GM13977 (cell line): Measurements from ENCODE around the gene GALNTL6.
"Not testable (repeated sequence)": the region's sequence is repeated elsewhere in the genome, so short reads cannot be mapped to it uniquely, and the experiment has no call there.

Experiments used
- DNase-seq: peaks from one replicate; pipeline ENCODE4 v3.0.0; 2012; ENCODE audit warnings: low spot score
- in situ Hi-C: fragments of 300-500 bp; cut with MboI; formaldehyde crosslinking; loops from one replicate; pipeline ENCODE4 v1.12.0; 2022; ENCODE audit warnings: low sequenced_read_pairs, low pct_unique_long_range_greater_than_20kb, mixed read lengths, inconsistent platforms; ENCODE audit not compliant: unreplicated experiment
- TF ChIP-seq, protein P1 (sequence below): IDR thresholded peaks from 2 replicates; pipeline ENCODE4 v1.5.1; 2012; ENCODE audit warnings: mild to moderate bottlenecking, control low read depth; ENCODE audit not compliant: insufficient read depth; ENCODE audit errors: extremely low read depth, missing control alignments

The GALNTL6 gene

DNA sequence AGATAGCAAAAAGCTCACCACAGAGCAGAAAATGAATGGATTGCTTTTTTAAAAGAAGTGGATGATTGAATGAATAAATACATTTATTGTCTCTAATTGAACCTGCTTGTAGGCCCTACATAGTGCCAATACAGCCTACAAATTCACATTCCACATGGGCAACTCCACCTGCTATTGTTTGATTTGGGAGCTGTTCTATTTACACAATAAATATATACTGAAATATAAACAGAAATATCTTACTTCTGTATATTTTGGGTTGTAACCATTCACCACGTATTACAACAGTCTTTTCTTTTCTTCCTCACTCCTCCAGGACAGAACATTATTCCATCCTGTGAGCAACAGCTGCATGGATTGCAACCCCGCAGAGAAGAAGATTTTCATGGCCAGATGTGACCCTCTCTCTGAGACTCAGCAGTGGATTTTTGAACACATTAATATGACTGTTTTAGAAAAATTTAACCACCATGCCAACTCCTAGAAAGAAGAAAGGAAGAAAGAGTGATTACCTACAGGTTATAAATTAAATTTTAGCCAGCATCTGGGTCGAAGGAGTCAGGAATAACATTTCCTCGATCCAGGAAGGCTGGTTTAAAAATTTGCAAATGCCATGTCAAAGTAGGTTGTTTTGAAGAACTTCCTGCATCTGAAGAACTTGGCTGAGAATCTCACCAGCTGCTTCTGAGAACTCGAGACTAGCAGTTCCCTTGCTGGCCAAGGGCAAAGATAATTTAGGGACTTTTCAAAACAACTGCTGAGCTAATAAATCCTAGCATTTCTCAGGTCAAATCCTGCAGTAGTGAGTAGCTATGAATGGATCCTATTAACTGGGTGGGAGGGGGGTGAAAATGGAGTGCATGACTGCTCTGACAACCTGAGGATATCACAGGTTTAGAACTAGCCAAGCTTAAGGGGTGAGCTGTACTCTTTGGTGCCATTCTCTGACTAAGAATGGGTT is 1226.7 kb downstream of the GALNTL6 start:
- DNase-seq = no peak
- TF ChIP-seq, protein P1, sequence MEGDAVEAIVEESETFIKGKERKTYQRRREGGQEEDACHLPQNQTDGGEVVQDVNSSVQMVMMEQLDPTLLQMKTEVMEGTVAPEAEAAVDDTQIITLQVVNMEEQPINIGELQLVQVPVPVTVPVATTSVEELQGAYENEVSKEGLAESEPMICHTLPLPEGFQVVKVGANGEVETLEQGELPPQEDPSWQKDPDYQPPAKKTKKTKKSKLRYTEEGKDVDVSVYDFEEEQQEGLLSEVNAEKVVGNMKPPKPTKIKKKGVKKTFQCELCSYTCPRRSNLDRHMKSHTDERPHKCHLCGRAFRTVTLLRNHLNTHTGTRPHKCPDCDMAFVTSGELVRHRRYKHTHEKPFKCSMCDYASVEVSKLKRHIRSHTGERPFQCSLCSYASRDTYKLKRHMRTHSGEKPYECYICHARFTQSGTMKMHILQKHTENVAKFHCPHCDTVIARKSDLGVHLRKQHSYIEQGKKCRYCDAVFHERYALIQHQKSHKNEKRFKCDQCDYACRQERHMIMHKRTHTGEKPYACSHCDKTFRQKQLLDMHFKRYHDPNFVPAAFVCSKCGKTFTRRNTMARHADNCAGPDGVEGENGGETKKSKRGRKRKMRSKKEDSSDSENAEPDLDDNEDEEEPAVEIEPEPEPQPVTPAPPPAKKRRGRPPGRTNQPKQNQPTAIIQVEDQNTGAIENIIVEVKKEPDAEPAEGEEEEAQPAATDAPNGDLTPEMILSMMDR = no peak
- in situ Hi-C loops = no loop called here

DNA sequence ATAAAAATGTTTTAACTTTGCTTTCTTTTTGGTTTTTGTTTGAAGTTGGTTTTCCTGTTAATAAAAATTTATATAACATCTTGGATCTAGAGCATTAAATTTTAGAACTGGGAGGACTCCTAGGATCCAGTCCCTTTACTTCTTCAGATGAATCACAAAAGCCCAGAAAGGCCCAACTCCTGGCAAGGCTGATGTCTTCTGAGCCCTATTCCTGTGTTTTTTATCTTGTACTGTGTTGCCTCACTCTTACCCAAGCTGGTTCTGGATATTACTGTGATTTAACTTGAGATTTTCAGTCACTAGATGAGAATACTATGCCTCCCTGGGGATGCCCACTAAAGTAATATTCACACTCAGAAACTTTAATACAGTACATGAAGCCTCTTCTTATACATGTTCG is 1228.3 kb downstream of the GALNTL6 start:
- DNase-seq = no peak
- in situ Hi-C loops = no loop called here
- TF ChIP-seq, protein P1 = no peak

DNA sequence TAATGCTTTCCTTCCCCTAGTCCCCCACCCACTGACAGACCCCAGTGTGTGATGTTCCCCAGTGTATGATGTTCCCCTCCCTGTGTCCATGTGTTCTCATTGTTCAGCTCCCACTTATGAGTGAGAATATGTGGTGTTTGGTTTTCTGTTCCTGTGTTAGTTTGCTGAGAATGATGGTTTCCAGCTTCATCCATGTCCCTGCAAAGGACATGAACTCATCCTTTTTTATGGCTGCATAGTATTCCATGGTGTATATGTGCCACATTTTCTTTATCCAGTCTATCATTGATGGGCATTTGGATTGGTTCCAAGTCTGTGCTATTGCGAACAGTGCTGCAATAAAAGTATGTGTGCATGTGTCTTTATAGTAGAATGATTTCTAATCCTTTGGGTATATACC is 1228.9 kb downstream of the GALNTL6 start:
- in situ Hi-C loops, DNase-seq: not testable (repeated sequence)

DNA sequence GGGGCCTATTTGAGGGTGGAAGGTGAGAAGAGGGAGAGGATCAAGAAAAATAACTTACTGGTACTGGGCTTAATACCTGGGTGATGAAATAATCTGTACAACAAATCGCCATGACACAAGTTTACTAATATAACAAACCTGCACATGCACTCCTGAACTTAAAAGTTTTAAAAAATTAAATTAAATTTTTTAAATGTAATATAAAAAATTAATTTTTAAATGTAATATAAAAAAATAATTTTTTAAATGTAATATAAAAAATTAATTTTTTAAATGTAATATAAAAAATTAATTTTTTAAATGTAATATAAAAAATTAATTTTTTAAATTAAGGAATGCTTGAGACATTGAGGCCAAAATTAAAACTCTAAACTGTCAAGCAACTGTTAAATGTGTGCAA is 1231.1 kb downstream of the GALNTL6 start:
- DNase-seq = no peak
- in situ Hi-C loops = no loop called here
- TF ChIP-seq, protein P1 = no peak

DNA sequence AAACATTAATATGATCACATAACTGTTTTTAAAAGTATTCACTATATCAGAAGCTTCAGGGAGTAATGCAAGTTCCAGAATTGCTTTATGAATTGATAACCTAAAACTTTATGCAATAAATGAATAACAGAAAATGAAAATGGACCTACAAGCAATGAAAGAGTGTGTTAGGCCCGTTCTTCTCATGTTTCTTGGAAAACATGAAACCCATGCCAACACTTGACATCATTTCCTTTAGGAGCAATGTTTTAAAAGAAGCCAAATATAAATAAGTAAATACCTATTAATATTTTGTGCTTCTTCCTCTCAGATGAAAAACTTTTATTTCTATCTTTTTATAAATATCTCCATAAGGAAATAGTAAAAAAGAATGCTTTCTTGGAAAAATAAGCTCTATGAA is 1232.4 kb downstream of the GALNTL6 start:
- no peak for DNase-seq
- in situ Hi-C loops = no loop called here
- TF ChIP-seq, protein P1 = no peak

DNA sequence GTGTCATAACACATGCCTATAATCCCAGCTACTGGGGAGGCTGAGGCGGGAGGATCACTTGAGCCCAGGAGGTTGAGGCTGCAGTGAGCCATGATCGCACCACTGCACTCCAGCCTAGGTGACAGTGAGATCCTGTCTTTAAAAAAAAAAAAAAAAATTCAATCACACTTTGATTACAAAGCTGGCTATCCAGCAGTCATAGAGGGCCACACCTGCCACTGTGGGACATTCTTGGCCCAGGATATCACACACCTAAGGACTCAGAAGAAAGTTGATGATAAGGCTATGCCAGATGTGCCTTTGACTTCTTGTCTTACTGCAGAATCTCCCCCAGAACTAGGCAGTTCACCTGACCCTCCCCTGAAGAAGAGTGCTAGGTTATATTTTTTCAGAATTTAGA is 1232.9 kb downstream of the GALNTL6 start:
- in situ Hi-C loops = no loop called here
- TF ChIP-seq, protein P1 = no peak

DNA sequence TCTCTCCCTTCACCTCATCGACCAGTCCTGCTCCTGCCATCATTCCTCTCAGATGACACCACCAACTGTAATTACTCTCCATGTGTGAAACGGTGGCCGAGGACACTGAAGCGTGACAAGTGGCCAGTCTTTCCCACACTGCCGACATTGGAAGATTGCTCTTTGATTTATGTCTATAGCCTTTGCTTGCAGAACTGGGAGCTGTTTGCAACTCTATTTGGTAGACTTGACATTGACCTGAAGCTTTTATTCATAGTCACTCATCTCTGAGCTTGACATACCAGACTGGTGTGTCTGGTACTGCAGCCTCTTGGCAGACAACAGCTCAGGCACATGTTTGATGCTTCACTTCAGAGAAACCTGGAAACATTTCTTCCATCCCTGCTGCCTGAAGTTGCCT is 1233.6 kb downstream of the GALNTL6 start:
- DNase-seq = no peak
- TF ChIP-seq, protein P1 = no peak
- in situ Hi-C loops = no loop called here

More for the DNA sequence above, 1232.9 kb downstream of the GALNTL6 start:
- DNase-seq = no peak
